ENCODE measurements around the gene ARID5B.

The ARID5B gene

GRCh38 chr10:61992059-61992460 lies 90.6 kb downstream of the ARID5B start:
- DNase-seq = no peak

- DNase-seq = peak; percentile 27
Observed at GRCh38 chr10:61992671-61993668, 91.5 kb downstream of the ARID5B start.

GRCh38 chr10:61993711-61994401 lies 92.4 kb downstream of the ARID5B start:
- DNase-seq = no peak

GRCh38 chr10:61994405-61995219 lies 93.1 kb downstream of the ARID5B start:
- DNase-seq = no peak

- no peak for DNase-seq
Observed at GRCh38 chr10:61995220-61995503, 93.7 kb downstream of the ARID5B start.

GRCh38 chr10:61998937-61999336 lies 97.4 kb downstream of the ARID5B start:
- DNase-seq = no peak

GRCh38 chr10:62000037-62000603 lies 98.6 kb downstream of the ARID5B start:
- DNase-seq = no peak

GRCh38 chr10:62000726-62001125 lies 99.2 kb downstream of the ARID5B start:
- DNase-seq = no peak

- DNase-seq = no peak
Observed at GRCh38 chr10:62001898-62002297, 100.4 kb downstream of the ARID5B start.

GRCh38 chr10:62002753-62003152 lies 101.3 kb downstream of the ARID5B start:
- DNase-seq = no peak

- no peak for DNase-seq
Observed at GRCh38 chr10:62004042-62004441, 102.5 kb downstream of the ARID5B start.

GRCh38 chr10:62005281-62005680 lies 103.8 kb downstream of the ARID5B start:
- no peak for DNase-seq

GRCh38 chr10:62005687-62006086 lies 104.2 kb downstream of the ARID5B start:
- no peak for DNase-seq

- DNase-seq = no peak
Observed at GRCh38 chr10:62007145-62007544, 105.6 kb downstream of the ARID5B start.

- DNase-seq = no peak
Observed at GRCh38 chr10:62008196-62008595, 106.7 kb downstream of the ARID5B start.

GRCh38 chr10:62008946-62009345 lies 107.4 kb downstream of the ARID5B start:
- DNase-seq = no peak

- no peak for DNase-seq
Observed at GRCh38 chr10:62010366-62010765, 108.9 kb downstream of the ARID5B start.

- no peak for DNase-seq
Observed at GRCh38 chr10:62011558-62011957, 110.1 kb downstream of the ARID5B start.

- no peak for DNase-seq
Observed at GRCh38 chr10:62012318-62012717, 110.8 kb downstream of the ARID5B start.

GRCh38 chr10:62014510-62014909 lies 113.0 kb downstream of the ARID5B start:
- DNase-seq = no peak

GRCh38 chr10:62015994-62016393 lies 114.5 kb downstream of the ARID5B start:
- no peak for DNase-seq

- DNase-seq = no peak
Observed at GRCh38 chr10:62016623-62017490, 115.4 kb downstream of the ARID5B start.

Measured in activated CD8-positive, alpha-beta memory T cell treated with anti-CD3 and anti-CD28 coated beads, Interleukin-2, amount 50 U/mL, for 4 hours (primary cell).